ENCODE results near the gene PLEKHG4B. TPM values are rescaled to one million over a fixed set of nuclear protein-coding genes. Genes with fewer than 3 reads are reported as not detected.

PLEKHG4B gene
- total RNA-seq, 1 experiment from 2014 or later, result not detected

GRCh38 chr5:83029-83428, 8.9 kb upstream of the PLEKHG4B start:
- H3K27me3 Mint-ChIP-seq (ENCODE audit: insufficient read depth, unreplicated experiment), result peaks cover 73% of the 10 kb centered on the region
- no peak overlapping the region for H3K4me3 Mint-ChIP-seq (ENCODE audit: unreplicated experiment)
- intact Hi-C loops (cut with micrococcal nuclease), result no loop called here

GRCh38 chr5:85334-85995, 6.5 kb upstream of the PLEKHG4B start:
- H3K36me3 Mint-ChIP-seq (ENCODE audit: insufficient read depth, unreplicated experiment), result no peaks in the 10 kb centered on the region
- no TSS peak for BruUV-seq (replicated peaks)
- no peaks in the 10 kb centered on the region for H3K9me3 Mint-ChIP-seq (ENCODE audit: unreplicated experiment)
- ChIA-PET POLR2A (no interaction called here), CTCF (no interaction called here)
- no peak for DNase-seq (ENCODE audit: unreplicated experiment)
- H3K27ac Mint-ChIP-seq (ENCODE audit: low read depth, unreplicated experiment), result no peak overlapping the region
- no peaks in the 10 kb centered on the region for H3K4me1 Mint-ChIP-seq (ENCODE audit: insufficient read depth, unreplicated experiment)
- intact Hi-C loops (cut with micrococcal nuclease), result no loop called here
- peaks cover 77% of the 10 kb centered on the region for H3K27me3 Mint-ChIP-seq (ENCODE audit: insufficient read depth, unreplicated experiment)
- no peak for TF ChIP-seq CTCF (IDR thresholded peaks at IDR 0.05; ENCODE audit: unreplicated experiment)
- no peak overlapping the region for H3K4me3 Mint-ChIP-seq (ENCODE audit: unreplicated experiment)

More at GRCh38 chr5:83029-83428, 8.9 kb upstream of the PLEKHG4B start:
- no peaks in the 10 kb centered on the region for H3K36me3 Mint-ChIP-seq (ENCODE audit: insufficient read depth, unreplicated experiment)
- BruUV-seq (replicated peaks), result no TSS peak
- ChIA-PET CTCF (no interaction called here), POLR2A (no interaction called here)
- no peak for DNase-seq (ENCODE audit: unreplicated experiment)
- TF ChIP-seq CTCF (IDR thresholded peaks at IDR 0.05; ENCODE audit: unreplicated experiment), result no peak
- no peak overlapping the region for H3K27ac Mint-ChIP-seq (ENCODE audit: low read depth, unreplicated experiment)
- H3K4me1 Mint-ChIP-seq (ENCODE audit: insufficient read depth, unreplicated experiment), result no peaks in the 10 kb centered on the region
- no peaks in the 10 kb centered on the region for H3K9me3 Mint-ChIP-seq (ENCODE audit: unreplicated experiment)

GRCh38 chr5:89337-90286, 2.4 kb upstream of the PLEKHG4B start:
- Mint-ChIP-seq H3K27ac (ENCODE audit: low read depth, unreplicated experiment) (no peak overlapping the region), H3K4me3 (ENCODE audit: unreplicated experiment) (no peak overlapping the region), H3K4me1 (ENCODE audit: insufficient read depth, unreplicated experiment) (peaks cover 9% of the 10 kb centered on the region), H3K27me3 (ENCODE audit: insufficient read depth, unreplicated experiment) (peaks cover 77% of the 10 kb centered on the region), H3K36me3 (ENCODE audit: insufficient read depth, unreplicated experiment) (no peaks in the 10 kb centered on the region), H3K9me3 (ENCODE audit: unreplicated experiment) (no peaks in the 10 kb centered on the region)
- intact Hi-C loops (cut with micrococcal nuclease), result no loop called here
- no TSS peak for BruUV-seq (replicated peaks)
- CTCF ChIA-PET, result no interaction called here
- POLR2A ChIA-PET, result interaction anchor here (1.0 kb wide), 1 partner anchor 26 kb away, joined by 3 read pairs; no protein-coding TSS in a partner anchor
- no peak for DNase-seq (ENCODE audit: unreplicated experiment)
- TF ChIP-seq CTCF (IDR thresholded peaks at IDR 0.05; ENCODE audit: unreplicated experiment), result no peak

Measured in MCF 10A (cell line).